ENCODE measurements around the gene SYCE3. TPM values are rescaled to one million over a fixed set of nuclear protein-coding genes. Genes with fewer than 3 reads are reported as not detected.

SYCE3 gene
- polyA plus RNA-seq, 3 donors: 1.9 to 3.1 TPM; not detected in 1

DNA sequence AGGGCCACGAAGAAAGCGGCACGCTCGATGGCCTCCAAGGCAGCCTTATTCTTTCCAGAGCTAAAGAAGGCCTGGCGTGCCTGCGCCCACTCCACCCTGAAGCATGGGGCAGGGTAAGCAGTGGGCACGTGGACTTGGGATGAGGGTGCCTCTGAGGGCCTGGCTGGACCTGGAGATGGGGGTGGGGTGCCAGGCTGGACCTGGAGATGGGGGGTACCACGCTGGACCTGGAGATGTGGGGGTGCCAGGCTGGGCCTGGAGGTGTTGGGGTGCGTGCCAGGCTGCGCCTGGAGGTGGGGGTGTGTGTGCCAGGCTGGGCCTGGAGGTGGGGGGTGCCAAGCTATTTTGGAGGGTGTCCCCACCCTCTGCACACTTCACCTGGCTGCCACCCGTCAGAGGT lies 10.2 kb upstream of the SYCE3 start:
- H3K4me2 ChIP-seq (replicated peaks; ENCODE audit: extremely low read depth, low read length, poor library complexity, severe bottlenecking): no peak overlapping the region
- no peak overlapping the region for H3K27ac ChIP-seq (ENCODE audit: low read depth in 1 of 2, low read length in 2 of 2)
- H3K79me2 ChIP-seq (ENCODE audit: insufficient read depth, low read length): no peaks in the 10 kb centered on the region
- H3K9ac ChIP-seq (ENCODE audit: insufficient read depth, low read length, poor library complexity, severe bottlenecking): no peak overlapping the region
- no peak for DNase-seq
- no peak overlapping the region for H2AFZ ChIP-seq (ENCODE audit: insufficient read depth, low read depth, low read length, poor library complexity, severe bottlenecking)
- TF ChIP-seq, protein P1, sequence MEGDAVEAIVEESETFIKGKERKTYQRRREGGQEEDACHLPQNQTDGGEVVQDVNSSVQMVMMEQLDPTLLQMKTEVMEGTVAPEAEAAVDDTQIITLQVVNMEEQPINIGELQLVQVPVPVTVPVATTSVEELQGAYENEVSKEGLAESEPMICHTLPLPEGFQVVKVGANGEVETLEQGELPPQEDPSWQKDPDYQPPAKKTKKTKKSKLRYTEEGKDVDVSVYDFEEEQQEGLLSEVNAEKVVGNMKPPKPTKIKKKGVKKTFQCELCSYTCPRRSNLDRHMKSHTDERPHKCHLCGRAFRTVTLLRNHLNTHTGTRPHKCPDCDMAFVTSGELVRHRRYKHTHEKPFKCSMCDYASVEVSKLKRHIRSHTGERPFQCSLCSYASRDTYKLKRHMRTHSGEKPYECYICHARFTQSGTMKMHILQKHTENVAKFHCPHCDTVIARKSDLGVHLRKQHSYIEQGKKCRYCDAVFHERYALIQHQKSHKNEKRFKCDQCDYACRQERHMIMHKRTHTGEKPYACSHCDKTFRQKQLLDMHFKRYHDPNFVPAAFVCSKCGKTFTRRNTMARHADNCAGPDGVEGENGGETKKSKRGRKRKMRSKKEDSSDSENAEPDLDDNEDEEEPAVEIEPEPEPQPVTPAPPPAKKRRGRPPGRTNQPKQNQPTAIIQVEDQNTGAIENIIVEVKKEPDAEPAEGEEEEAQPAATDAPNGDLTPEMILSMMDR (IDR thresholded peaks at IDR 0.05): no peak
- H3K27me3 ChIP-seq (ENCODE audit: control insufficient read depth in 2 of 2, insufficient read depth in 2 of 2, low read length in 2 of 2): no peaks in the 10 kb centered on the region
- H3K36me3 ChIP-seq (replicated peaks in 1 of 2; ENCODE audit: control insufficient read depth in 1 of 2, insufficient read depth in 2 of 2, low read length in 2 of 2): peaks cover 31 to 70% of the 10 kb centered on the region in 2 donors
- H3K27me3 Mint-ChIP-seq (ENCODE audit: low read depth in 3 of 3): peaks cover 0 to 7% (median 4%) of the 10 kb centered on the region in 3 donors
- H3K4me1 ChIP-seq (ENCODE audit: control insufficient read depth in 1 of 2, insufficient read depth in 2 of 2, low read length in 2 of 2): peaks cover 6 to 7% of the 10 kb centered on the region in 2 donors
- H3K9me3 Mint-ChIP-seq: no peaks in the 10 kb centered on the region
- H4K20me1 ChIP-seq (ENCODE audit: insufficient read depth, low read length): no peaks in the 10 kb centered on the region
- no peak overlapping the region for H3K27ac Mint-ChIP-seq
- peaks cover 8% of the 10 kb centered on the region for H3K4me1 Mint-ChIP-seq
- no peak overlapping the region for H3K4me3 ChIP-seq (replicated peaks in 1 of 3; ENCODE audit: low read depth in 2 of 3, low read length in 3 of 3)
- peaks cover 46 to 80% of the 10 kb centered on the region in 2 donors for H3K36me3 Mint-ChIP-seq
- intact Hi-C loops (cut with micrococcal nuclease): no loop called here
- 100% methylated on average over 5 of the region's 11 CpGs for WGBS (ENCODE audit: insufficient coverage)
- no peak overlapping the region for H3K4me3 Mint-ChIP-seq
- H3K9me3 ChIP-seq (replicated peaks in 1 of 2; ENCODE audit: control insufficient read depth in 1 of 2, insufficient read depth in 1 of 2, low read length in 2 of 2): no peaks in the 10 kb centered on the region

DNA sequence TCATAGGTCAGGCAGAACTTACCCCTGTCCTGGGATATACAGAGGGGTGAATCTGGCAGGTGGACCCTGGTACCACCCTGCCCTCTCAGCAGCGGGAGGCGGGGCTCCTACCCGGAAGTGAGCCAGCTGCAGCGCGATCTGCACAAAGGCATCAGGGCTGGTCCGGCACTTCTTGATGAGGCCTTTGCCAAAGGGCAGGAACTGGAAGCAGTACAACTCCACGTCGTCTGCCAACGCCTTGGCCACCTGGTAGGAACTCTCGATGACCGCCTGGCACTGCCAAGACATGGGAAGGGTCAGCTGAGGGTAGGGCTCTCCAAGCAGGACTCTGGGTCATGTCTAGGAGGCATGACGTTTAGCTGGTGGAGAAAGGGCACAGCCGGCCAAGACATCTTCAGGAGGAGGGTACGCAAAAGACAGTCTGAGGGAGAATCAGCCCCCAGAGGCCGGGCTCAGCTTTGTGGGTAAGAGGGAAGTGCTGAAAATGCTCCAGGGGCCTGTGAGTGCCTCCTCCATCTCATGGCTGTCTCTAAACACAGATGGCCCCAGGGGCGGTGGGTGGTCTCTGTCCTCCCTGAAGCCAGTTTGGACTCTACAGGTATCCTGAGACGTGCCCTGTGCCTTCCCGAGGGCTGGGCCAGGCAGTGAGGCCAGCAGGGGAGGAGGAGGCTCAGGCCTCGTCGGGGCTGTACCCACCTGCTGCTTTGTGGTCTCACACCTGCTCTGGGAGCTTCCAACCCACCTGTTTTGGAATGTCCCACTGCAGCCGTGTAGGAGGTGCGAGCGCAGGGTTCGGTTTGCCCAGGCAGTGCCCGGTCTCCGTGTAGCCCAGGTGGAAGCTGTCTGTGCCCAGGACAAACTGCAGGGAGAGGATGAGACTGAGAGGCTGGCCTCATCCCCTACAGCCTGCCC lies 8.8 kb upstream of the SYCE3 start:
- Mint-ChIP-seq H3K27me3 (ENCODE audit: low read depth in 3 of 3) (peaks cover 0 to 5% (median 0%) of the 10 kb centered on the region in 3 donors), H3K36me3 (peaks cover 43 to 79% of the 10 kb centered on the region in 2 donors), H3K27ac (peak overlapping the region in 1 of 7 donors; percentile 14), H3K4me1 (no peaks in the 10 kb centered on the region), H3K4me3 (no peak overlapping the region), H3K9me3 (no peaks in the 10 kb centered on the region)
- Histone ChIP-seq H3K27ac (ENCODE audit: low read depth in 1 of 2, low read length in 2 of 2) (no peak overlapping the region), H3K9me3 (replicated peaks in 1 of 2; ENCODE audit: control insufficient read depth in 1 of 2, insufficient read depth in 1 of 2, low read length in 2 of 2) (no peaks in the 10 kb centered on the region), H3K4me2 (replicated peaks; ENCODE audit: extremely low read depth, low read length, poor library complexity, severe bottlenecking) (no peak overlapping the region), H4K20me1 (ENCODE audit: insufficient read depth, low read length) (no peaks in the 10 kb centered on the region), H3K36me3 (replicated peaks in 1 of 2; ENCODE audit: control insufficient read depth in 1 of 2, insufficient read depth in 2 of 2, low read length in 2 of 2) (peaks cover 31 to 70% of the 10 kb centered on the region in 2 donors), H2AFZ (ENCODE audit: insufficient read depth, low read depth, low read length, poor library complexity, severe bottlenecking) (no peak overlapping the region), H3K4me1 (ENCODE audit: control insufficient read depth in 1 of 2, insufficient read depth in 2 of 2, low read length in 2 of 2) (no peaks in the 10 kb centered on the region), H3K4me3 (replicated peaks in 1 of 3; ENCODE audit: low read depth in 2 of 3, low read length in 3 of 3) (no peak overlapping the region), H3K9ac (ENCODE audit: insufficient read depth, low read length, poor library complexity, severe bottlenecking) (no peak overlapping the region), H3K27me3 (ENCODE audit: control insufficient read depth in 2 of 2, insufficient read depth in 2 of 2, low read length in 2 of 2) (no peaks in the 10 kb centered on the region), H3K79me2 (ENCODE audit: insufficient read depth, low read length) (no peaks in the 10 kb centered on the region)
- no peak for DNase-seq
- TF ChIP-seq, protein P1 (IDR thresholded peaks at IDR 0.05): no peak
- intact Hi-C loops (cut with micrococcal nuclease): no loop called here
- WGBS (ENCODE audit: insufficient coverage): 94% methylated on average over 24 of the region's 26 CpGs

Data from CD14-positive monocyte (primary cell).